GM12878 (cell line): ENCODE measurements around the gene MYCBP2. TPM values are rescaled to one million over a fixed set of nuclear protein-coding genes. Genes with fewer than 3 reads are reported as not detected.

Source experiments
- ATAC-seq: fragments of 200-7000 bp; cut with Tn5 transposase; 3 replicates; pipeline ENCODE4 v1.9.1; 2020; ENCODE audit warnings: mild to moderate bottlenecking, moderate library complexity
- BruUV-seq: library from RNA; stranded (reverse); fragments of 400-500 nt; replicated peaks from 2 replicates; lab custom pipeline; 2021; lab: Mats Ljungman, UMichigan
- CTCF ChIA-PET: fragments of 300-600 bp; sonication (Branson Sonifier 250); formaldehyde crosslinking; extraction: SDS; loops from one replicate; lab custom pipeline; 2021; ENCODE audit warnings: inconsistent platforms; lab: Yijun Ruan, JAX
- POLR2A ChIA-PET: fragments of 350-600 bp; formaldehyde crosslinking; extraction: SDS; loops from one replicate; lab custom pipeline; 2021; ENCODE audit warnings: inconsistent platforms; lab: Charles Lee
- RAD21 ChIA-PET: fragments of 300-600 bp; sonication (Branson Sonifier 250); formaldehyde crosslinking; loops from one replicate; lab custom pipeline; 2023; ENCODE audit warnings: antibody characterized with exemption; ENCODE audit not compliant: unreplicated experiment; lab: Charles Lee
- SMC1A ChIA-PET: fragments of 300-600 bp; sonication (Branson Sonifier 250); formaldehyde crosslinking; loops from one replicate; lab custom pipeline; 2023; ENCODE audit not compliant: unreplicated experiment, uncharacterized antibody; lab: Charles Lee
- DNase-seq: peaks from one replicate; pipeline ENCODE4 v3.0.0-alpha.2; 2011; ENCODE audit warnings: low read depth, low spot score
- FAIRE-seq: peaks from 3 replicates; lab custom pipeline; 2011; peaks lifted over from hg19 to GRCh38; lab: Jason Lieb, UNC
- H2AFZ ChIP-seq: 2 replicates; pipeline ENCODE4 v1.6.0; 2011; ENCODE audit warnings: low read depth, low read length, control low read depth; ENCODE audit not compliant: control insufficient read depth
- H3K27ac ChIP-seq: 2 replicates; pipeline ENCODE4 v1.5.1; 2011; ENCODE audit warnings: control low read depth; ENCODE audit not compliant: control insufficient read depth, insufficient read depth
- H3K27me3 ChIP-seq, 2 experiments: replicated peaks in 1 of 2; 2 replicates each; pipeline versions ENCODE4 v1.6.0 to v1.6.1; 2011; ENCODE audit warnings: low read length in 1 of 2; ENCODE audit not compliant: control insufficient read depth in 2 of 2, insufficient read depth in 2 of 2
- H3K36me3 ChIP-seq, 2 experiments: 2 replicates each; pipeline ENCODE4 v1.5.1; 2011; ENCODE audit warnings: low read length in 1 of 2; ENCODE audit not compliant: control insufficient read depth in 2 of 2, insufficient read depth in 2 of 2
- H3K4me1 ChIP-seq: 2 replicates; pipeline ENCODE4 v1.6.1; 2011; ENCODE audit warnings: mild to moderate bottlenecking, low read length, moderate library complexity, mixed read lengths; ENCODE audit not compliant: control insufficient read depth, insufficient read depth
- H3K4me2 ChIP-seq: 2 replicates; pipeline ENCODE4 v1.6.0; 2011; ENCODE audit warnings: control low read depth; ENCODE audit not compliant: control insufficient read depth, insufficient read depth
- H3K4me3 ChIP-seq: fragments of 200-600 bp; sonication (generic); 2 replicates; pipeline ENCODE4 v1.5.1; 2016
- H3K79me2 ChIP-seq: 2 replicates; pipeline ENCODE4 v1.6.0; 2011; ENCODE audit warnings: low read length; ENCODE audit not compliant: control insufficient read depth, insufficient read depth
- H3K9ac ChIP-seq: 2 replicates; pipeline ENCODE4 v1.8.0; 2011; ENCODE audit warnings: low read length, control low read depth, mixed read lengths; ENCODE audit not compliant: control insufficient read depth, insufficient read depth
- H3K9me3 ChIP-seq: replicated peaks from 3 replicates; pipeline ENCODE4 v1.5.1; 2011; ENCODE audit warnings: mild to moderate bottlenecking, low read length; ENCODE audit not compliant: control insufficient read depth, insufficient read depth
- H4K20me1 ChIP-seq: 2 replicates; pipeline ENCODE4 v1.6.0; 2011; ENCODE audit not compliant: control insufficient read depth, insufficient read depth
- JUNB ChIP-seq: IDR thresholded peaks from 2 replicates; pipeline ENCODE4 v1.6.1; 2016; ENCODE audit warnings: antibody characterized with exemption, mild to moderate bottlenecking
- POLR2AphosphoS5 ChIP-seq: IDR thresholded peaks from 2 replicates; pipeline ENCODE4 v1.6.1; 2011; ENCODE audit warnings: mild to moderate bottlenecking, low read length, inconsistent platforms
- WGBS: methylation state at CpG from one replicate; pipeline ENCODE4 v1.1.6; 2016; ENCODE audit warnings: low lambda C conversion rate; ENCODE audit not compliant: insufficient replicate concordance, insufficient coverage; ENCODE audit errors: missing lambda C conversion rate; 5-methylcytosine and 5-hydroxymethylcytosine counted together
- in situ Hi-C: fragments of 300-500 bp; cut with MboI; formaldehyde crosslinking; loops from 9 replicates; pipeline ENCODE4 v1.14.3; 2018; ENCODE audit warnings: mixed read lengths
- intact Hi-C: fragments of 100-400 bp; cut with micrococcal nuclease; formaldehyde crosslinking; loops from one replicate; pipeline ENCODE4 v1.14.2; 2022; ENCODE audit not compliant: unreplicated experiment
- polyA plus RNA-seq, 11 experiments: library from polyadenylated mRNA; depleted of rRNA in 4 of 11; unstranded in 6 of 11; stranded (reverse) in 5 of 11; fragments of >200 nt; fragmentation: Nextera tagmentation in 4 of 11; fragmentation: Illumina TruSeq in 1 of 11; extraction: Ambion mirVana in 4 of 11; extraction: Trizol in 1 of 11; gene quantifications; 1 replicate in 1 of 11; 2 replicates in 10 of 11; pipeline versions ENCODE4 v1.2.1 to v1.2.3, GENCODE V29; 2011 to 2016; ENCODE audit warnings: inconsistent platforms in 2 of 11, missing spikeins in 2 of 11, low read depth in 1 of 11
- total RNA-seq, 4 experiments: library from RNA; depleted of rRNA in 3 of 4; stranded (reverse); fragments of >200 nt in 3 of 4; fragmentation: Illumina TruSeq in 1 of 4; extraction: Trizol in 1 of 4; gene quantifications; 2 replicates each; pipeline versions ENCODE4 v1.2.1 to v1.2.3, GENCODE V29; 2013 to 2021
- TF ChIP-seq, protein P1 (sequence below): fragments of 450-650 bp; IDR thresholded peaks from 2 replicates; pipeline ENCODE4 v1.6.1; 2016; ENCODE audit warnings: mild to moderate bottlenecking, moderate library complexity, borderline replicate concordance
- TF ChIP-seq, protein P2 (sequence below): IDR thresholded peaks from 2 replicates; pipeline ENCODE4 v1.6.1; 2011; ENCODE audit warnings: low read depth, low read length, improper control_type of control experiment, borderline replicate concordance

The MYCBP2 gene
- total and polyA plus RNA-seq, 10 of the 15 experiments (the other 5 are each of a cell fraction or from before 2014, with no cell fraction given): 51.9 to 152 (median 98.2) TPM

DNA sequence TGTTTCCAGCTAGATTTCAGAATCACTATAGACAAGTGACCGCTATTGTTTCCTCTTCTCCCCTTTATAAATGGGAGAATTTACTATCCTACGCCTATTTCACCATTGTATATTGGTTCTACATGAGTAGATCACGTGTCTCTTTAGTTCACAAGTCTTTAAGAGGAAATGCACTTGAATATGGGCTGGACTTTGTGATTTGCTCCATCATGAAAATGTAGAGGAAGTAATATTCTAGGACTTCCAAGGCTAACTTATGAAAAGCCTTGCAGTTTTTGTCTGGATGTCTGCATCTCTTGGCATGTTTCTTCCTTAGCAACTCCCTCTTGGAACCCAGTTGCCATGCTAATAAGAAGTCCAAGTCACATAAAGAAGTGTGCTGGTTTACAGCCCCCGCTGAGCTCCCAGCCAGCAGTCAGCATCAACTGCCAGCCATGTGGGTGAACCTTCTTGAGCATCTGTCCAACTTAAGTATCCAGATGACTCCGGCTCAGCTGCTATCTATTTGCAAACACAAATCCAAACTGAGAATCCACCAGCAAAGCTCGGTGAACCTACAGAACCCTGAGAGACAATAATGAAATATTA is 295.1 kb downstream of the MYCBP2 start:
- no peaks in the 10 kb centered on the region; the same call in 2 of the 3 replicates for H3K9me3 ChIP-seq
- no peak overlapping the region for H3K4me2 ChIP-seq
- H4K20me1 ChIP-seq: no peaks in the 10 kb centered on the region
- no peaks in the 10 kb centered on the region for H3K4me1 ChIP-seq
- ATAC-seq (no peak), FAIRE-seq (no peak), DNase-seq (no peak)
- H3K9ac ChIP-seq: no peak overlapping the region
- H3K79me2 ChIP-seq: no peaks in the 10 kb centered on the region; the same call in 1 of the 2 replicates
- no peak overlapping the region for H2AFZ ChIP-seq
- RAD21 ChIA-PET: no interaction called here
- BruUV-seq: no TSS peak
- no peak overlapping the region for H3K27ac ChIP-seq
- no peak overlapping the region for H3K4me3 ChIP-seq
- intact Hi-C loops: no loop called here
- 81% methylated on average over 6 of the region's 6 CpGs for WGBS
- CTCF ChIA-PET: interaction anchor here (0.8 kb wide), 1 partner anchor 39 kb away, joined by 3 read pairs; no protein-coding TSS in a partner anchor
- no peaks in the 10 kb centered on the region for H3K36me3 ChIP-seq
- TF ChIP-seq, protein P1, sequence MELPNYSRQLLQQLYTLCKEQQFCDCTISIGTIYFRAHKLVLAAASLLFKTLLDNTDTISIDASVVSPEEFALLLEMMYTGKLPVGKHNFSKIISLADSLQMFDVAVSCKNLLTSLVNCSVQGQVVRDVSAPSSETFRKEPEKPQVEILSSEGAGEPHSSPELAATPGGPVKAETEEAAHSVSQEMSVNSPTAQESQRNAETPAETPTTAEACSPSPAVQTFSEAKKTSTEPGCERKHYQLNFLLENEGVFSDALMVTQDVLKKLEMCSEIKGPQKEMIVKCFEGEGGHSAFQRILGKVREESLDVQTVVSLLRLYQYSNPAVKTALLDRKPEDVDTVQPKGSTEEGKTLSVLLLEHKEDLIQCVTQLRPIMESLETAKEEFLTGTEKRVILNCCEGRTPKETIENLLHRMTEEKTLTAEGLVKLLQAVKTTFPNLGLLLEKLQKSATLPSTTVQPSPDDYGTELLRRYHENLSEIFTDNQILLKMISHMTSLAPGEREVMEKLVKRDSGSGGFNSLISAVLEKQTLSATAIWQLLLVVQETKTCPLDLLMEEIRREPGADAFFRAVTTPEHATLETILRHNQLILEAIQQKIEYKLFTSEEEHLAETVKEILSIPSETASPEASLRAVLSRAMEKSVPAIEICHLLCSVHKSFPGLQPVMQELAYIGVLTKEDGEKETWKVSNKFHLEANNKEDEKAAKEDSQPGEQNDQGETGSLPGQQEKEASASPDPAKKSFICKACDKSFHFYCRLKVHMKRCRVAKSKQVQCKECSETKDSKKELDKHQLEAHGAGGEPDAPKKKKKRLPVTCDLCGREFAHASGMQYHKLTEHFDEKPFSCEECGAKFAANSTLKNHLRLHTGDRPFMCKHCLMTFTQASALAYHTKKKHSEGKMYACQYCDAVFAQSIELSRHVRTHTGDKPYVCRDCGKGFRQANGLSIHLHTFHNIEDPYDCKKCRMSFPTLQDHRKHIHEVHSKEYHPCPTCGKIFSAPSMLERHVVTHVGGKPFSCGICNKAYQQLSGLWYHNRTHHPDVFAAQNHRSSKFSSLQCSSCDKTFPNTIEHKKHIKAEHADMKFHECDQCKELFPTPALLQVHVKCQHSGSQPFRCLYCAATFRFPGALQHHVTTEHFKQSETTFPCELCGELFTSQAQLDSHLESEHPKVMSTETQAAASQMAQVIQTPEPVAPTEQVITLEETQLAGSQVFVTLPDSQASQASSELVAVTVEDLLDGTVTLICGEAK: no peak
- TF ChIP-seq, protein P2, sequence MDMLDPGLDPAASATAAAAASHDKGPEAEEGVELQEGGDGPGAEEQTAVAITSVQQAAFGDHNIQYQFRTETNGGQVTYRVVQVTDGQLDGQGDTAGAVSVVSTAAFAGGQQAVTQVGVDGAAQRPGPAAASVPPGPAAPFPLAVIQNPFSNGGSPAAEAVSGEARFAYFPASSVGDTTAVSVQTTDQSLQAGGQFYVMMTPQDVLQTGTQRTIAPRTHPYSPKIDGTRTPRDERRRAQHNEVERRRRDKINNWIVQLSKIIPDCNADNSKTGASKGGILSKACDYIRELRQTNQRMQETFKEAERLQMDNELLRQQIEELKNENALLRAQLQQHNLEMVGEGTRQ: no peak
- TF ChIP-seq POLR2AphosphoS5 (no peak), JUNB (no peak)
- POLR2A ChIA-PET: no interaction called here
- SMC1A ChIA-PET: interaction anchor here (1.0 to 2.8 kb wide), 2 partner anchors 11 to 32 kb away, joined by 3 to 11 read pairs; no protein-coding TSS in a partner anchor
- no peaks in the 10 kb centered on the region for H3K27me3 ChIP-seq
- in situ Hi-C loops: no loop called here
